HG03045 (cell line): Measurements from ENCODE around the gene TBL3.
A peak's percentile ranks its signal among the peaks of the same experiment; 100 is the strongest.
"Not testable (repeated sequence)": the region's sequence is repeated elsewhere in the genome, so short reads cannot be mapped to it uniquely, and the experiment has no call there.

Source experiments
- ATAC-seq: cut with Tn5 transposase; IDR thresholded peaks from one replicate; pipeline ENCODE4 v1.9.1; 2021; ENCODE audit warnings: mild to moderate bottlenecking, moderate library complexity; ENCODE audit not compliant: unreplicated experiment

The TBL3 gene

DNA sequence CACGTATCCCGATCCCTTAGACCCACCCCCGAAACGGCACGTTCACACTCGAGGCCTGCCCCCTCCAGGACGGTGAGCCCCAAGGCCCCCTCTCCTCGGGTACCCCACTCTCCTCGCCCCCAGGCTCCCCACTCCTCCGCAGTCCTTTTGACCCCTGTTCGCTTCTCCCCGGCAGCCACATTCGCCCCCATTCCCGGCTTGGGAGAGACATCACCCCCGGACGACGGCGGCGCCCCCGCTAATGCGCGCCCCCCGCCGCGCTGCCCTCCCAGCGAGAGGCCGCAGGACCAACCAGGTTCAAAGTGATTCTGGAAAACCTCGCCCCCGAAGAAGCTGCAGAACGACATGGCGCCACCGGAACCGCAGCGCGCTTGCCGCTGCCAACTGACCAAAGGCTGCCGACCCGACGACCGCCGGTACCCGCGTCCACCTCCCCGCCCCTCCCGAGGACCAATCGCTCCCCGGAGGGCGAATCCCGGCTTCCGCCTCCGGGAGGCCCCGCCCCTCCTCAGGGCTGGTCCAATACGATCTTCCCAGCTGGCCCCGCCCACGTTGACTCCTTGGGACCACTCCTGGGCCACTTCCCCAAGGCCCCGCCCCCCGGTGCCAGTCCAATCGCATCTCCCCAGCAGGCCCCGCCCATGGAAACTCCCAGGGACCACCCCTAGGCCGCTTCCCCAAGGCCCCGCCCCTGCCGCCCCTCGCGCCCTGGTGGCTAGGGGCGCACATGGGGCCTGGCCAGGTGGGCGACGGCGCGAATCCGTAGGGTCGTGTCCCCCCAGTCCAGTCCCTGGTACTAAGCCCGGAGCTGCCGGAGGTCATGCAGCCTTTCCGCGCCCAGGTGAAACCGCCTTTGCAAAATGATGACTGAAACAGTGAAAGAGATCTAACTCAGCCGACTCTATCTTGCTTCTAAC lies 28.8 kb upstream of the TBL3 start, which contains the start of gene MSRB1:
TSS of gene MSRB1 (minus strand) at position 390 of the 917 bp plus-strand sequence. CDS start at position 347, 43 bp downstream.
- ATAC-seq, result peak; percentile 93

DNA sequence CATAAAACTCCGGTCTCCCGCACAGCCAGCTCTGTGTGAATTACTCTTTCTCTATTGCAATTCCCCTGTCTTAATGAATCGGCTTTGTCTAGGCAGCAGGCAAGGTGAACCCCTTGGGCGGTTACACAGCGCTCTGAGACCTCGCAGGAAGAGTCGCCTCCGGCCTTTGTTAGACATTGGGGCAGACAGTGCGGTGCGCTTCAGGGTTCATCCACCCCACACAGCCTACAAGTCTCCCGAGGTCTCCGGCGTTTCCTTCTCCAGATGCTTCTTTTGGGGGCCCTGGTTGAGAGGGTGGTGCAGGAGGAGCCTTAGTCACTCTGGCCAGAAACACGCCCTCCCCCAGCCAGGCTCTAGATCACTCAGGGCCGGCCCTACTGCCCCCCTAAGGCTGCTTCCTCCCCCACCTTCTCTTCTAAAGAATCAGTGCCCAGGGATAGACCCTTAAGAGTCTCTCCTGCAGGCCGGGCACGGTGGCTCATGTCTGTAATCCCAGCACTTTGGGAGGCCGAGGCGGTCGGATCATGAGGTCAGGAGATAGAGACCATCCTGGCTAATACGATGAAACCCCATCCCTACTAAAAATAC lies 27.1 kb upstream of the TBL3 start:
- no peak for ATAC-seq

DNA sequence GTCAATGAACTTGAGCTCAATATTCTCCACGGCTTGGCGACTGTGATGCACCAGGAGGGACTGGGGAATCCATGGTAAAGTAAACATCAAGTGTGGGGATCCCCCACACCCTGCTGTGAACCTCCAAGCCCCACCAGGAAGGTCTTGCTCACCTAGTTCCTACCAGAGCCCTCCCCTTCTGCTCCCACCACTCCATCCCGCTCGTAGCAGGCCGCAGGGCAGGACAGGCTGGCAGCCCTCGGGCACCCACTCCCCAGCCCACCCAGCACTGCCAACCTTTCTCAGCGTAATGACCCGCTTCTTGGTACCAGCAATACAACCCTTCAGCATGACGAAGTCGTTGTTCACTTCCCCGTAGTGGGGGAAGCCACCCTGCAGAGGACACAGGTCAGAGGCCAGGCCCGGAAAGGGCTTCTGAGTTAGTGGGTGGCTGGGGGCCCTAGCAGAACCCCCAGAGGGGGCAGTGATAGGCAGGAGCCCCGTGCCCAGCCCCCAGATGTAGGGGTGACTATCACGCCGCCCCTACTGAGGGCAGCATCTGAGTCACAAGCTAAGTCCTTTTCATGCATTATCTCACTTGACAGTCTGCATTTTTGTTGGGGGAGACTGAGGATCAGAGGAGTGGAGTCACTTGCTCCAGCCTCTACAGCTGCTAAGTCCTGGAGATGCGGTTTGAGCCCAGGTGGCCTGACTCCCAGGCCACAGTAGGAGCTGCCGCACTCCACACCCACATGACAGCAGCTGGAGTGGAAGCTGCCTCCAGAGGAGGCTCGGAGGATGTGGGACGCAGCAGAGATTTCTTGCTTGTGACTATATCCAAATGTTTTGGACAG lies 26.1 kb upstream of the TBL3 start:
- ATAC-seq, result no peak

DNA sequence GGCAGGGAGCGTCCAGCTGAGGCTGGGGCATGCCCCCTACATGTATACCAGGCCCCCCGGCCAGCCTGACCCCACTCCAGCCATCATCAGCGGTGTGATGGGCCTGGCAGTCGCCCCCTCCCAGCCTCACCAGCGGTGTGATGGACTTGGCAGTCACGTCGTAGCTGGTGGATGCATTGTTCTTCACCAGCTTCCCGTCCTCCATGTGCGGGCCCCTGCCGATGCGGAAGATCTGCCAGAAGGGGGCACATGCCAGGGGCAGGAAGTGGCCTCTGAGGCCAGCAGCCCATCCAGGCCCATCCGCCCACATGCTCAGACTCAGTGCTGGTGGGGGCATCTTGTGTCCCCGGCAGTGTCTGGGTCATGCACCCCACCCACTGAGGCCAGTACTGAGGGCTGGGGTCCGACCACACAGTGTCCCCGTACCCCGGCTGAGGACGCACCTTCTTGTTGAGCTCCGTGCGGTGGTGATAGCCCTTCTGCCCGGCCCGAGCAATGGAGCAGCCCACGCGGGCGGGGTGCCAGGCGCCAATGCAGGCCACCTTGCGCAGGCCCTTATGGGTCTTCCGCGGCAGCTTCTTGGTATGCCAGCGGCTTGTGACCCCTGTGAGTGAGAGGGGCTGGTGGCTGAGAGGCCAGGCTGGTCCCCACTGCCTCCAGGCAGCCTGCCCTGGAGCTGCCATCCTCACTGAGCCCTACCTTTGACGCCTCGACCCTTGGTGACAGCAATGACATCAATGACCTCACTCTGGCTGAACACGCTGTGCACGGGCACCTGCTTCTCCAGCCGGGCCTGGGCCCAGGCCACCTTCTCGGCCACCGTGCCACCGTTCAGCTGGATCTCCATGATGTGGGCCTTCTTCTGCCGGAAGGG lies 25.1 kb upstream of the TBL3 start:
- ATAC-seq, result no peak

DNA sequence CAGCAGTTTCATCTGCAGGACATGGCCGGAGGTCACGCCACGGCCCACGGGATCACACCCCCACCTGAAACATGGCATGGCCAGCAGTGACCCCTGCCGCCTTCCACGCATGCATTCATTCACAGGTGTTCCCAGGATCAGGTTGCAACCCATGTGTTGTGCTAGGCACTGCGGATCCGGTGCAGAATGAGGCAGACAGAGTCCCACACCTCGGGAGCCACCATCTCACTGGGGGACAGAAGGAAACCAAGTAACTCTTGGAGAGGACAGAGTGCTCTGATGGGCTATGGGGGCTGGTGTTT lies 24.5 kb upstream of the TBL3 start:
- ATAC-seq, result no peak

DNA sequence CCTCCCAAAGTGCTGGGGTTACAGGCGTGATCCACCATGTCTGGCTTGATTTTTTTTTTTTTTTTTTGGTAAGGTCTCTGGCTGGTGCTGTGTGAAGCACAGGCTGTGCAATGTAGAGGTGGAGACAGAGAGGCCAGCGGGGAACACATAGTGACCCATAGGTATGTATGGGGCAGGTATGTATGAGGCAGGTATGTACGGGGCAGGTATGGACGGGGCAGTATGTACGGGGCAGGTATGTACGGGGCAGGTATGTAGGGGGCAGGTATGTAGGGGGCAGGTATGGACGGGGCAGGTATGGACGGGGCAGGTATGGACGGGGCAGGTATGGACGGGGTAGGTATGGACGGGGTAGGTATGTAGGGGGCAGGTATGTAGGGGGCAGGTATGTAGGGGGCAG lies 22.3 kb upstream of the TBL3 start:
- no peak for ATAC-seq

DNA sequence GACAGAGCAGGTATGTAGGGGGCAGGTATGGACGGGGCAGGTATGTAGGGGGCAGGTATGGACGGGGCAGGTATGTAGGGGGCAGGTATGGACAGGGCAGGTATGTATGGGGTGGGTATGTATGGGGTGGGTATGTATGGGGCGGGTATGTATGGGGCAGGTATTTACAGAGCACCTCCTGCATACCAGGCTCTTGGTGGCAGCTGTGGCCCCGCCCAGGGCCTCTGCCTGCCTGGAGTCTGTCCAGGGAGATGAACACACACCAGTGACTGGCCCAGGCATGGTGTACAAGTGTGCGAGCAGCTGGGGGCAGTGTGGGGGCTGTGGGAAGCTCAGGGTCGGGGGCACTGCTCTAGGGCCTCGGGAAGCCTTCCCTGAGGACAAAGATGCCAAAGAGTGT lies 21.8 kb upstream of the TBL3 start:
- ATAC-seq, result no peak

DNA sequence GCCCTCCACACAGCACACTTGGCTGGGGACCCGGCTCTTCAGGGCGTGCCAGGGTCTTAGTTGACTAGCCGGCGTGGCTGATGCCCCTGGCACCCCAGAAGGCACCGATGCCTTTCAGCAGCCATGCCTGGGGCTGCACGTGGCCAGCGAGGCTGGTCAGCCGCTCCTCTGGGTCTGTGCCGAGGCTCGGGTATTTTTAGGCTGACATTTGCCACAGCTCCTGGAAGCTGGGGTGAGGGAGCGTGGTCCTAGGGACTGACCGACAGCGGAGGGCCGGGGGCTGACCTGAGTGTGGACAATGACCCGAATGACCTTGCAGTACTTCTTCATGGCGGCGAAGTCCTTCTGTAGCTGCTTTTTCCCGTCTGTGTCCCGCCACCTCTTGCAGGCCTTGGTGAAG lies 21.3 kb upstream of the TBL3 start:
- no peak for ATAC-seq

DNA sequence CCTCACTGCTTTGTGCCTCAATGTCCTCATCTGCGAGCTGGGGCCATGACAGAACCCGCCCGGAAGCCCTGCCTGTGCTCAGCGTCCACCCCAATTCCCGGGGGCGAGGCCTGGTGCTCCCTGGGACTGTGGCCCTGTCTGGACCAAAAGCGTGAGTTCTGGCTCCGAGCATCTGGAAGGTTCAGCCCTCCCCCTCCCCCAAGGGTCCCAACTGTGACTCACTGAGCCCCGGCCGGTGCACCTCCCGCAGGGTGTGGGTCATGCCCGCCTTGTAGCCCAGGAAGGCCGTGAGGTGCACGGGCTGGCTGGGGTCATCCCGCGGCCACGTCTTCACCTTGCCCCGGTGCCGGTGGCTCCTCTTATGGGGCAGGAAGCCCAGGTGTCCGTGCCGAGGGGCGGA lies 18.1 kb upstream of the TBL3 start:
- no peak for ATAC-seq

DNA sequence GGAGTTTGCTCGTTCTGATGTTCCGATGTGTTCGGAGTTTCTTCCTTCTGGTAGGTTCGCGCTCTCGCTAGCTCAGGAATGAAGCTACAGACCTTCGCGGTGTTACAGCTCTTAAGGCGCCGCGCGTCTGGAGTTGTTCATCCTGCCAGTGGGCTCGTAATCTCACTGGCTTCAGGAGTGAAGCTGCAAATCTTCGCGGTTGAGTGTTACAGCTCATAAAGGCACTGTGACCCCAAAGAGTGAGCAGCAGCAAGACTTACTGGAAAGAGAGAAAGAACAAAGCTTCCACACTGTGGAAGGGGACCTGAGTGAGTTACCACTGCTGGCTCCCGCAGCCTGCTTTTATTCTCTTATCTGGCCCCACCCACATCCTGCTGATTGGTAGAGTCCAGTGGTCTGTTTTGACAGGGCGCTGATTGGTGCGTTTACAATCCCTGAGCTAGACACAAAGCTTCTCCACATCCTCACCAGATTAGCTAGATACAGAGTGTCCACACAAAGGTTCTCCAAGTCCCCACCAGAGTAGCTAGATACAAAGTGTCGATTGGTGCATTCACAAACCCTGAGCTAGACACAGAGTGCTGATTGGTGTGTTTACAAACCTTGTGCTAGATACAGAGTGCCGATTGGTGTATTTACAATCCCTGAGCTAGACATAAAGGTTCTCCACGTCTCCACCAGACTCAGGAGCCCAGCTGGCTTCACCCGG lies 14.3 kb upstream of the TBL3 start:
- not testable (repeated sequence) for ATAC-seq

DNA sequence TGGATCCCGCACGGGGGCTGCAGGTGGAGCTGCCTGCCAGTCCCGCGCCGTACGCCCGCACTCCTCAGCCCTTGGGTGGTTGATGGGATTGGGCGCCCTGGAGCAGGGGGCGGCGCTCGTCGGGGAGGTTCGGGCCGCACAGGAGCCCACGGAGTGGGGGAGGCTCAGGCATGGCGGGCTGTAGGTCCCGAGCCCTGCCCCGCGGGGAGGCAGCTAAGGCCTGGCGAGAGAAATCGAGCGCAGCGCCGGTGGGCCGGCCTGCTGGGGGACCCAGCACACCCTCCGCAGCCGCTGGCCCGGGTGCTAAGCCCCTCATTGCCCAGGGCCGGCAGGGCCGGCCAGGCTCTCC lies 13.7 kb upstream of the TBL3 start:
- ATAC-seq, result not testable (repeated sequence)

DNA sequence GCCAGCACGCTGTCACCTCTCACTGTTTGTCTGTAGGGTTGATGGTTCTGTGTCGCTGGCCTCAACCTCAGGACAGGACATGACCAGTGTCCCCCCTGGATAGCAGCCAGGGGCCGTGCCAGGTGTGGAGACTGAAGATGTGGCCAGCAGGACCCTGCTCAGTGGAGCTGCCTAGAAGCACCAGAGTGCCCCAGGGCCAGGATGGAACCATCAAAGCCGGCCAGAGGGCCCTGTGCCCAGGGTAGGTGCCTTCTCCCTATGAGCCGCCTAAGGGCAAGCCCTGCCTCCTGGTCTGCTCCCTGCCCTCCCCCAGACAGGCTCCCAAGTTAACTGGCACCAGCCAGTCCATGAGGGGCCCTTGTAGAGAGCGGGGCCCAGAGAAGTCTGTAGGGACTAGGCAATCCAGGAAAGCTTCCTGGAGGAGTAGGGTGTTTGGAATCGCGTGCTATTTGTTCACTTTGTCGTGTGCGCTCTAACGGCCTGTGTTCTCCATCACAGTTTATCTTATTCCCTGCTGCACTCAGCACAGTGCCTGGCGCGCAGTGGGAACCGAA lies 13.1 kb upstream of the TBL3 start:
- no peak for ATAC-seq

DNA sequence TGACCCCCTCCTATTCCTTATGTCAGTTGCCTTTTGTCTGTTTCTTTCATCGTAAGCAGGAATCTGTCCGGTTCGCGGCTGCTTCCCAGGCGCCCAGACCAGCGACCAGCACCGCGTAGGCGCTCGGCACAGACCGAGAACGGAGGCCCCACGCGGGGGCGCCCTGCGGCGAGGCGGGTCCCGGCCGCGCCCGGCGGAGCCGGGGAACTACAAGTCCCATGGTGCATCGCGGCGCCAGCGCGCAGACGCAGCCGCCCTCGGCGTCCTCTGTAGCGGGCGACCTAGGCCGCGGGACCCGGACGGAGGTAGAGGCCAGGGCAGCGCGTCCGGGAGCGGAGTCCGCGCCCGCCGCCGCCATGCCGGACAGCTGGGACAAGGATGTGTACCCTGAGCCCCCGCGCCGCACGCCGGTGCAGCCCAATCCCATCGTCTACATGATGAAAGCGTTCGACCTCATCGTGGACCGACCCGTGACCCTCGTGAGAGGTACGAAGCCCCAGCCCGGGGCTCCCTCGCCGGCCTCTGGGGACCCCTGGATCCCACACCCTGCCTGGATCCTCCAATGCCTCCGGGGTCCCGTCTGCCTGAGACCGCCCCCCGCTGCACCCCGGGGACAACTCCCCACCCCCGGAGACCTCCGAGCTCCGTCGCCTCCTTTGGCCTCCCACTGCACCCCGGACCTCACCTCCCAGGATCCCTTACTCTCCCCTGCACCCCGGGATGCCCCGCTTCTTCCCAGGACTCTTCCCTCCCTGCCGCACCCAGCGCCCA lies 12.4 kb upstream of the TBL3 start, which contains the start of gene NDUFB10:
TSS of gene NDUFB10 (plus strand) at position 270 of the 771 bp plus-strand sequence. CDS start at position 357, 87 bp downstream.
- peak; percentile 71 for ATAC-seq

DNA sequence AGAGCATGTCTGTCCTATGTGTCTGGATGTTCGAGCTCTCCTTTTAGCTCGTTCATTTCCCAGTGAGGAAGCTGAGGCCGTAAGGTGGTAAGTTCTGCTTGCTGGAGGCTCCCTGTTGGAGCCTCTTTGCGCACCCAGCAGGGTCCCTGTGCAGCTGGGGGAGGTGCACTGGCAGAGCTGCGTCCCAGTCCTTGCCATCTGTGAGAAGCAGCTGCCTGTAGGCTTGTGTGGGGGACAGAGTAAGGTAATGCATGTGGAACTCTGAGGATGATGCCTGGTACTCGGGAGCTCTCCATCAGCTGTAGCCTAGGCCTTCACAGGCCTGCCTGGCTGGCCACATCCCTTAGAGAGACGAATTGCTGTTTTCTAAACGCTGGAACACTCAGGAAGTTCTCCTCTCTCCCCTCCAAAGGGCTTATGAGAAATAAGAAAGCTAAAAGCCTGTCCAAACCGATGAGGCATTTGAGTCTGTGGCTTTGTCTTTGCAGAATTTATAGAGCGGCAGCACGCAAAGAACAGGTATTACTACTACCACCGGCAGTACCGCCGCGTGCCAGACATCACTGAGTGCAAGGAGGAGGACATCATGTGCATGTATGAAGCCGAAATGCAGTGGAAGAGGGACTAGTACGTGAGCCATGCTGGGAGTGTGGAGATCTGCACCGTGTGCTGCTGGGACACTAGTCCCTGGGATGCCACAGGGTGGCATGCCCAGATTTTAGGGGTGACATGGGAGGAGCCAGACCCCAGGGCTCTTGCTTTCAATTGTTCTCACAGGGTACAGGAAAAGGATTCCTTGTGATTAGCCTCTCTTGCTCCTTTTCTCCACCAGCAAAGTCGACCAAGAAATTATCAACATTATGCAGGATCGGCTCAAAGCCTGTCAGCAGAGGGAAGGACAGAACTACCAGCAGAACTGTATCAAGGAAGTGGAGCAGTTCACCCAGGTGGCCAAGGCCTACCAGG lies 10.9 kb upstream of the TBL3 start:
- ATAC-seq, result no peak

DNA sequence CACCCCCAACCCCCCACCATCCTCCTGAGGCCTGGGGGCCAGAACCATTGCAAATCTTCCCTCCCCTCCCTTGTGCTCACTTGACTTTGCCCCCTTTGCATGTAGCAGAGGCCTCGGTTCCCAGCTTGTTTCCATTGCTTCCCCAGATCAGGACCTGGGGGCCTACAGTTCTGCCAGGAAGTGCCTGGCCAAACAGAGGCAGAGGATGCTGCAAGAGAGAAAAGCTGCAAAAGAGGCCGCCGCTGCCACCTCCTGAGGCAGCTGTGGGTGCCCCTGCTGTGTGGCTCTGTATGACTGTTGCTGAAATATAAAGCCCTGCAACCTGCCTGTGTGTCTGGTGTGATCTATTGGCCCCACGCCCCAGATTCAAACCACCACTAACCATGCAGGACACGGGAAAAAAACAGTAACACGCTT lies 10.2 kb upstream of the TBL3 start:
- ATAC-seq, result no peak

DNA sequence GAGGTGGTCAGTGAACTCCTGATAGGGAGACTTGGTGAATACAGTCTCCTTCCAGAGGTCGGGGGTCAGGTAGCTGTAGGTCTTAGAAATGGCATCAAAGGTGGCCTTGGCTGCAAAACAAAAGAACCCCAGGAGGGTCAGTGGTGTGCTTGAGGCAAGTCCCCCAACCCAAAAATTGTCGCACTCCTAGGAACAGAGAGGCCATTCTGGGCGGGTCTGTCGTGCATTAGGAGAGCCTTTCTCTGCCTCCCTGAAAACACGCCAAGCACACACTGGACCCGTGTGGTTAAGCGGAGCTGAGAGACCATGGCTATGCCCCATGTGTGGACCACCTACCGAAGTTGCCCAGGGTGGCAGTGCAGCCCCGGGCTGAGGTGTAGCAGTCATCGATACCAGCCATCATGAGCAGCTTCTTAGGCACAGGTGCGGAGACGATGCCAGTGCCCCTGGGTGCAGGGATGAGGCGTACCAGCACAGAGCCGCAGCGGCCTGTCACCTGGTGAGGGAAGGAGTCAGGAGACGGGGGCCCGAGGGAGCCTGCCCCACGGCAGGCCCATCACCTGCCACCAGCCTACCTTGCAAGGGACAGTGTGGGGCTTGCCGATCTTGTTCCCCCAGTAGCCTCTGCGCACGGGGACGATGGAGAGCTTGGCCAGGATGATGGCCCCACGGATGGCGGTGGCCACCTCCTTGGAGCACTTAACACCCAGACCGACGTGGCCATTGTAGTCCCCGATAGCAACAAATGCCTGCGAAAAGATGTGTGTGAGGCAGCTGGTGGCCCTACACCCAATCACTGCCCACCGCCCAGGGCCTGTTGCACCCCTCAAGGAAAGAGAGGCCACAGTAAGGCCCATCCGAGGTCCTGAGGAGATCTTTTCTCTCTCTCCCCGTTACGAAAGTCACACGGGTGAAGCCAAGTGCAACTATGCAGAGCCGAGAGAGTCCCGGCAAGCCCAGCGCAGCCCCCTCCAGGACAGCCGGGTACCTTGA lies 9.4 kb upstream of the TBL3 start:
- ATAC-seq, result not testable (repeated sequence)
